GM19467 (cell line): ENCODE data around the gene KRTAP10-5.
"Not testable (repeated sequence)": the region's sequence is repeated elsewhere in the genome, so short reads cannot be mapped to it uniquely, and the experiment has no call there.

Source experiments
- ATAC-seq: cut with Tn5 transposase; IDR thresholded peaks from one replicate; pipeline ENCODE4 v1.9.1; 2021; ENCODE audit warnings: mild to moderate bottlenecking, moderate library complexity; ENCODE audit not compliant: unreplicated experiment

KRTAP10-5 gene

DNA sequence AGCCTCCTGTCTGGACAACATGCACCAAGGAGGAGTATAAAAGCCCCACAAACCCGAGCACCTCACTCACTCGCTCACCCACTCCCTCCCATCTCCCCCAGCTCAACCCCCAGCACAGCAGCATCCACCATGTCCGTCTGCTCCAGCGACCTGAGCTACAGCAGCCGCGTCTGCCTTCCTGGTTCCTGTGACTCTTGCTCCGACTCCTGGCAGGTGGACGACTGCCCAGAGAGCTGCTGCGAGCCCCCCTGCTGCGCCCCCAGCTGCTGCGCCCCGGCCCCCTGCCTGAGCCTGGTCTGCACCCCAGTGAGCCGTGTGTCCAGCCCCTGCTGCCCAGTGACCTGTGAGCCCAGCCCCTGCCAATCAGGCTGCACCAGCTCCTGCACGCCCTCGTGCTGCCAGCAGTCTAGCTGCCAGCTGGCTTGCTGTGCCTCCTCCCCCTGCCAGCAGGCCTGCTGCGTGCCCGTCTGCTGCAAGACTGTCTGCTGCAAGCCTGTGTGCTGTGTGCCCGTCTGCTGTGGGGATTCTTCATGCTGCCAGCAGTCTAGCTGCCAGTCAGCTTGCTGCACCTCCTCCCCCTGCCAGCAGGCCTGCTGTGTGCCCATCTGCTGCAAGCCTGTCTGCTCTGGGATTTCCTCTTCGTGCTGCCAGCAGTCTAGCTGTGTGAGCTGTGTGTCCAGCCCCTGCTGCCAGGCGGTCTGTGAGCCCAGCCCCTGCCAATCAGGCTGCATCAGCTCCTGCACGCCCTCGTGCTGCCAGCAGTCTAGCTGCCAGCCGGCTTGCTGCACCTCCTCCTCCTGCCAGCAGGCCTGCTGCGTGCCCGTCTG lies 6.6 kb downstream of the KRTAP10-5 start, which contains the start of gene KRTAP10-4:
KRTAP10-4 (plus strand) TSS at position 100 of the 827 bp plus-strand sequence; CDS start at position 130, 30 bp downstream.
- ATAC-seq, result not testable (repeated sequence)

DNA sequence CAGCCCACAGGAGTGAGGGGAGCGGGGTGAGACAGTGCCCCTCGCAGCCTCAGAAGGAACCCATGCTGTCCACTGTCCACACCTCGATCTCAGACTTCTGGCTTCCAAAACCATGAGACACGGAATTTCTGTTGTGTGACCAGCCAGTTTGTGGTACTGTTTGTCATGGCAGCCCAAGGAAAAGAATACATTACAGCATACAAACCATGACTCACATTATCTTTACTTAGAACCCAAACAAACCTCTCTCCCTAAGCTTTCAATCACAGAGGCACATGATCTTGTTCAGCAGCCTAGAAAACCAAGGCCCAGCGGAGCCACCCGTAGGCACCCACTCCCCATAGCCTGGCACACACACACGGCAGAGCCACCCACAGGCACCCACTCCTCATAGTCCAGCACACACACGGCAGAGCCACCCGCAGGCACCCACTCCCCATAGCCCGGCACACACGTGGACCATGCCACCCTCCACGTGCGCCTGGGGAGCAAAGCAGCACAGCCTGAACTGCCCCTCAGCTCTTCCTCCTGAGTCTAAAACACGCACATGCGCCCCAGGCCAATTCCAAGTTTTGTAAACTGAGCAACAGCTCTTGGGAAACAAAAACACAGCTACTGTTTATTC lies 7.3 kb downstream of the KRTAP10-5 start:
- ATAC-seq, result no peak

DNA sequence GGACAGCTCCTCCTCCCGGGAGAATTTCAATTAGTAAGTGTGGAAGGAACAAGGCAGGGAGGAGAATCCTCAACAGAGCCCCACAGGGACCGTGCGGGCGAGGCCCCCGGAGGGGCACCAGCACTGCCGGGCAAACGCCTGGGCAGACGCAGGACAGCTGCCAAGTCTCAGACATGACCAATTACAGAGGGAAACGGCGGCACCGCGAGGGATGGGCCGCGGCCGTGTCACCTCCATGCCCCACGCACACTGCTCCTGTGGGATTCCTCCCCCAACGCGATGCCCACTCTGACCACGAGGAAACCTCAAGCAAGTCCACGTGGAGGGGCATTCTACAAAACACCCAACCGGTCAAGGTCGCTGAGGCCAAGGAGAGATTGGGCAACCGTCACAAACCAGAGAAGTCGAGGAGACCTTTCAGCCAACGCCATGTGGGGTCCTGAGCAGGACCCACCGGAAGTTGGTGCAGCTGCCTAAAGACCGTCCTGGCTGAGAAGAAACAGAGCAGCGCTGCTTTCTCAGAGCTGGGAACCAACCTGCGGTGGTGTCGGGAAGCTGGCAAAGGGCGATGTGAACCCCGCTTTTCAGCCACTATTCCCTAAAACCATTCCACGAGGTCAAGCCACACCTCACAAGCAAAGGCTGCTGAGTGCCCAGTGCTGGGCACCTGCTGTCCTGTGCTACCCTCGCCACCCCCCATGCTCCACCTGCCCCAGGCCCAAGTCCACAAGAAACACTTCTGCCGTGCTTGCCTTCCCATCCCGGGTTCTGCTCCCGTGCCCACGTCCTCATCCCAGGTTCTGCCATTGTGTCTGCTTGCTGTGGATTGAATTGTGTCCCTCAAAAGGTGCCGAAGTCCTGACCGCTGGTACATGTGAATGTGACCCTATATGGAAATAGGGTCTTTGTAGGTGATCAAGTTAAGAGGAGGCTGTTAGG lies 8.3 kb downstream of the KRTAP10-5 start:
- no peak for ATAC-seq

DNA sequence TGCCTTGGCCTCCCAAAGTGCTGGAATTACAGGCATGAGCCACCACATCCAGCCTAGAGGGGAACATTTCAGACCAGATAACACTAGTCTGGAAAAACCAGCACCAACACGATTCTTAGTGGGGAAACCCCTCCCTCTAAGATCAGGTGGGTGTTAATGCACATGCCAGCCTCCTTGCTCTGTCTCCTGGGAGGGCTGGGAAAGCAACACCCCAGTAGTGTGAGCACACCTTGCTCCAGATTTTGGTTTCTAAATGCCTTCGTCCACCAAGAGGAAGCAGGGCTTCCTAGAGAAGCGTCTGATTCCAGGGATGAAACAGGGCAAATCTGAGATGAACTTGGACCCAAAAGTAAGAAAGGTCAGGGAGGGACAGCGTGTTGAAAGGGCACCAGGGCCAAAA lies 9.1 kb downstream of the KRTAP10-5 start:
- no peak for ATAC-seq

DNA sequence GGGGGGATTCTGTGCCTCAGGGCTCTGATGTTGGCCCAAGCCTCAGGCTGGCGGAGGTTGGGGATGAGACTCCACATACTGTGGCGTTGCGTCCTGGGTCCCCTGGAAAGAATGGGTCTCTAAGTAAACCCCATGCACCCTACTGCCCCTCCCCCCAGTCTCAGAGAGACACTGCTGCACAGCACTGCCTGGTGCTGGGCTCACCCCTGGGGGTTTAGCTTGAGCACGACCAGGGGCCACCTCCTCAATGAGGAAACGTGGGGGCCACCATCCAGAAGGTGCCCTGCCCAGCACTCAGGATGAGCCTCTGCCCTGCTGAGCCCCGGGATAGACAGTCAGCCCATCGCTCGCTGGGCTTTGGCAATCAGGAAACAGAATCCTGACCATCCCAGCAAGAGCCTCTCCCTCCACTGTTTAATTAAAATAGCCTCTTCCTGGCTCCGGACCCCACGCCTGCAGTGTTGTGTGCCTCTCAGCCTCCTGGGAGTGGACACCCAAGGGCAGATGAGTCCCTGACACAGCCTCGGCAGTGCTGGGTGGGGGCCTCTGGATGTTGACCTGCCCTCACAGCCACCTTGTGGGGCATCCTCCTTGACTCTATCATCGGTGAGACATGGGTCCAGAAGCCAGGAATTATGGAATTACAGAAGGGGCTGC lies 10.4 kb downstream of the KRTAP10-5 start:
- no peak for ATAC-seq

DNA sequence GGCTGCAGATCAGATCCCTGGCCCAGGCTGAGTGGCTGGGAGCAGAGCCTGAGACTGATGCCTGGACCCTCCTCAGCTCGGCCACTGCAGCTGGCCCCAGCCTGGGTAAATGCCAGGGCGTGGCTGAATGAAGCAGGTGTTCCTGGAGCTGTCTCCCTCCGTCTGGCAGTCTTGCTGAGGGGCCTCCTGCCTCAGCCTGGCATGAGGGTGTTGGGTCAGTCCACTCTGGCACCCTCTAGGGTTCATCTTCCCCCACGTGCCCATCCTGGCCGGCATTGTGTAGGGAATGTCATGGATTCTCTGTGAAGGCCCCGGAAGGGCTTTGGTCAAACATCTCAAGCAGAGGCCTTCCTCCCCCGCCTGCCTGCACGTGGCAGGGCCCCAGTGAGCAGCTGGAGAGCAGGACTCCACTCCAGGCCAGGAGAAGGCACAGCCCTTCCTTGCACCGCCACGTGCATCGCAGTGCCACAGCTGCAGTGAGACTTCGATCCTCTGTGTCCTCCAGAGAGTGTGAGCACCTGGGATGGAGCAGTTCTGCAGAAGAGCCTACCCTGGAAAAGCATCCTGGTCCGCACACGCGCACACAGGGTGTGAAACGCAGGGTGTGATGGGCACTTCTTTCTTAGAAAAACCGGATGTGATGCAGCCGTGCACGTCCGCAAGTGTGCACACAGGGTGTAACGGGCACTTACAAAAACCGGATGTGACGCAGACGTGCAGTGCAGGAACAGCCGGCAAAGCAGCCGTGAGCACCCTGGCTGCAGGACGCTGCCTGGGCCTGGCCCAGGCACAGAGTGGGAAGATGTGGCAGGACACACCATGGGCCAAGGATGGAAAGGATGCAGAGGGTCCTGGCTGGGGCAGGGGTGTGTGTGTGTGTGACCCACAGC lies 11.5 kb downstream of the KRTAP10-5 start:
- no peak for ATAC-seq

DNA sequence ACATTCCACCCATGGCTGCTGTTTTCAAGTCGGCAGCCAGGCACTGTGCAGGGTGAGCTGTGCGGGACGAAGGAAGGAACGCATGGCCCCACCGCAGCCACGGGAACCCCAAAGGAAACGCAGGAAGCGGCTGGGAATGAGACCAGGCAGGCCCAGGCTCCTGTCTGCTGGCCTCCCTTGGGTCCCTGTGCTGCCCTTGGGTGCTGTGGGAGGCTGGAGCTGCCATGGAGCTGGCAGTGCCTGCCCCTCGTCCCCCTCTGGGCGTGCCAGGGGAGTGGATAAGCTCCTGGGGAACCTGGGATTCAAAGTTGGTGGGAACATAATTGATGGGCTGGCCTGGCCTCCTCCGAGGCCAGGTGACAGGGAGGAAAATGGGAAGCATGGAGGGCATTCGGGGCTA lies 12.1 kb downstream of the KRTAP10-5 start:
- no peak for ATAC-seq

DNA sequence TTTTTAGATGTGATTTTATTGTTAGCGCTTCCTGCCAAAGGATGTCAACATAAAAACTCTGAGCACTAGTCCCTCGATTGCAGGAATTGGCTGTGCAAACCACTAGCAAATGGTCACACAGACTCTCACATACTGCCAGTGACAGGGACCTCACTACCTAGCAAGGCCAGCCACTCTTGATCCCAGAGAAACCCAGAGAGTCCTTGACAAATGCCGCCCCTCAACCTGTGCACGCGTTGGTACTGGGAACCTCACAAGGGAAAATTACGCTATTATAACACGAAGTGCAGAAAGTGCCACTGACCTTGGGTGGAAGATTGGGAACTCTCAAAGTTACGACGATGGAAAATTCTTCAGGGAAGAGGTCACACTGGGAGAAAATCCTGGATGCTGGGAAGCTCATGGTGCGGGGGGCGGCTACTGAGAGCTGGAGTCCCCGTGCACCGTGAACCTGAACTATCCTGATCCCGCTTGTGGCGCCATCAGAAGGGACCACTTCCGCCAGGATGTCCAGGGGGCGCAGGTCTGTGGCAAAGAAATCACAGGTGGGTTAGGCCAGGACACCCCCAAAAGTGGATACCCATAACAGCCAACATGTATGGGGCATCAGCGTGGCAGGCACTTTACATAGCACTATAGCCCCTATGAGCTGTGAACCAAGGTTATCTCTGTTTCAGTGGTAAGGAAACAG lies 12.8 kb downstream of the KRTAP10-5 start:
- ATAC-seq, result no peak

DNA sequence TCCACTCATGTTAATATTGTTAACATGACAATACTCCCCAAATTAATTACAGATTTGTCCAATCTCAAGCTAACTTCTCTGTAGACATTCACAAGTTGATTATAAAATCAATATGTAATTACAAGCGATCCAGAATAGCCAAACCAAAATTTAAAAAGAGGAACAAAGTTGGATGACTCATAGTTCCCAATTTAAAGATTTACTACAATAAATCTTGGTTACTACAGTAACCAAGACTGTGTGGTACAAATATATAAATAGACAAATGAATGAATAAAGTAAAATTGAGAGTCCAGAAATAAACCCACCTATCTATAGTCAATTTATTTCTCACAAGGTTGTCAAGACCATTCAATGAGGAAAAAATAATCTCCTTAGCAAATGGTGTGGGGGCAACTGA lies 14.0 kb downstream of the KRTAP10-5 start:
- ATAC-seq, result no peak

DNA sequence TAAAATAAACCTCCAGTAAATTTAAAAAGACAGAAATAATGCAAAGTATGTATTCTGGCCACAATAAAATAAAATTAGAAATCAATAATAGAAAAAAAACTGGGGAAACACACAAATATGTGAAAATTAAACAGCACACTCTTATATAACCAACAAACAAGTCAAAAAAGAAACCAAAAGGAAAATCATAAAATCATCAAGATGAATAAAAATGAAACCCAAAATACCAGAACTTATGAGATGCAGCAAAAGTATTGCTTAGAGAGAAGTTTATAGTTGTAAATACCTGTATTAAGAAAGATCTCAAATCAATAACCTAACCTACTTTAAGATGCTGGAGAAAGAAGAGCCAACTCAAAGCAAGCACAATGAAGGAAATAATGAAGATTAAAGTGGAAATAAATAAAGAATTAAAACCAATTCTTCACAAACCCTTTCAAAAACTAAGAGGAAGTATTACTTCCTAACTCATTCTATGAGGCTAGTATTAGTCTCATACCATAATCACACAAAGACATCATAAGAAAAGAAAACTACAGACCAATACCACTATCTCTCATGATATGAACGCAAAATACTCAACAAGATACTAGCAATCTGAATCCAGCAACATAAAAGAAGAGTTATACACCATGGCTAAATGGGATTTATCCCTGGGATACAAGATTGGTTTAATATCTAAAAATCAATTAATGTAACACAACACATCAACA lies 15.4 kb downstream of the KRTAP10-5 start:
- no peak for ATAC-seq

DNA sequence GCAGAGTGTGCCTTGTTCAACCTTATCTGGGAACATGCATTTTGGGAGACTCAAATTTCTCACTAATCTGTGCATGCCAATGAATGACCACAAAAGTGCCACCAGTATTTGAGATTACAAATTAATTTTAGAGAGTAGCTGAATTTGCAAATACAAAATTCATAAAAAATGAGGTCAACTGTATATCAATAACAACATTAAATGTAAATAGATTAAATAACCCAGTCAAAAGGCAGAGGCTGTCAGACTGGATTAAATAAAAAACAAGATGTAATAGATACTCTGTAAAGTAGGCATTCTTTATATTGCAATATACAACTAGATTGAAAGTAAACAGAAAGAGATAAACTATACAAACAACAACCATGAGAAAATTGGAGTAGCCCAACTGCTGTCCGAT lies 16.3 kb downstream of the KRTAP10-5 start:
- no peak for ATAC-seq

DNA sequence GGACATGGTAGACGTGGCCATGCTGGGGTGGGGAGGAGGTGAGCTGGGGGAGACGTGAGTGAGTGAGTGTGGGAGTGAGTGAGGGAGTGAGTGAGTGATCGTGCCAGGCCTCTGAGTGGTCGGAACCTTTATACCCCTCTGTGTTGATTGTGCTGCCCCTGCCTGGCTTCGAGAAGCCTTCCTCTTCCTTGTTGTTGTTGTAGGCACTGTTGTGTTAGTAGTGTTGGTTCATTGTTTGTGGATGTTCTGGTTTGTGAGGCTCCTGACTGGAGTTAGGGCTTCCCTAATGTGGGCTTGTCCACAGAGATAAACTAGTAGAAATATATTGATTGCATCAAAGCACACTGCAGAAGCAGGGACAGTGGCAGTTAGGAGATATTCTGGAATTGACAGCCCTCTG lies 21.7 kb downstream of the KRTAP10-5 start, which contains the start of gene KRTAP10-3:
KRTAP10-3 (minus strand) TSS at position 101 of the 400 bp plus-strand sequence; CDS start at position 21, 80 bp downstream.
- no peak for ATAC-seq

DNA sequence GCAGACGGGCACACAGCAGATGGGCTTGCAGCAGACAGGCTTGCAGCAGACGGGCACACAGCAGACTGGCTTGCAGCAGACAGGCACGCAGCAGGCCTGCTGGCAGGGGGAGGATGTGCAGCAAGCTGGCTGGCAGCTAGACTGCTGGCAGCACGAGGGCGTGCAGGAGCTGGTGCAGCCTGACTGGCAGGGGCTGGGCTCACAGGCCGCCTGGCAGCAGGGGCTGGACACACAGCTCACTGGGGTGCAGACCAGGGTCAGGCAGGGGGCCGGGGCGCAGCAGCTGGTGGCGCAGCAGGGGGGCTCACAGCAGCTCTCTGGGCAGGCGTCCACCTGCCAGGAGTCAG lies 22.1 kb downstream of the KRTAP10-5 start:
- not testable (repeated sequence) for ATAC-seq

DNA sequence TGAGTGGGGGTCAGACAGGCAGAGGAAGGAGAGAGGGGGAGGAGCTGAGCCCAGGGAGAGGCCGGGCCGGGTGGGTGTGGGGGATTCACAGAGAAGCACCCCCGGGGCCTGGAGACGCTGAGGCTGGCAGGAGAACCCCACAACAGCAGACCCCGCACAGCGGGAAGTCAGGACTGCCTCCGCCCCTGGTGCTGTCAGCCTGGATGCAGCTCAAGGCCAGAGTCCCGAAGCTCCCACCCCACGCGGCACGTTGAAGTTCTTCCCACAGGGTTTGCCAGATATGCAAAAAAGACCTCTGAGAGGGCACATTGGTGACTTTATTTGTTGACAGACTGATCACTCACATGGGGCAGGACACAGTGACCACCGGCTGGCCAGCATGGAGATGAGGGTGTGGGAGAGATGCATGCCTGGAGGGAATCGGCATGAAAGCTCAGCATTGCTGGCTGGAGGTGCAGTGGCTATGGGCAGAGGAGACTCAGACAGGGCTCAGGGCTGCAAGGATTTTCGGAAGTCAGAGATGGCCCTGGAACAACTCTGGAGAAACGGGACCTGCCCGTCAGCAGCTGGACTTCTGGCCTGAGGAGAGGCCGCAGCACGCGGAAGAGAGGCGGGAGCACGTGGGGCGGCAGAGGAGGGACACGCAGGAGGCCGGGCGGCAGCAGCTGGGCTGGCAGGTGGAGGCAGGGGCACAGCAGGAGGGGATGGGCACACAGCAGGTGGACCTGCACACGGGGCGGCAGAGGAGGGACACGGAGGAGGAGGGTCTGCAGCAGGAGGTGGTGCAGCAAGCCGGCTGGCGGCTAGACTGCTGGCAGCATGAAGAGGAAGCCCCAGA lies 22.7 kb downstream of the KRTAP10-5 start:
- ATAC-seq, result no peak

DNA sequence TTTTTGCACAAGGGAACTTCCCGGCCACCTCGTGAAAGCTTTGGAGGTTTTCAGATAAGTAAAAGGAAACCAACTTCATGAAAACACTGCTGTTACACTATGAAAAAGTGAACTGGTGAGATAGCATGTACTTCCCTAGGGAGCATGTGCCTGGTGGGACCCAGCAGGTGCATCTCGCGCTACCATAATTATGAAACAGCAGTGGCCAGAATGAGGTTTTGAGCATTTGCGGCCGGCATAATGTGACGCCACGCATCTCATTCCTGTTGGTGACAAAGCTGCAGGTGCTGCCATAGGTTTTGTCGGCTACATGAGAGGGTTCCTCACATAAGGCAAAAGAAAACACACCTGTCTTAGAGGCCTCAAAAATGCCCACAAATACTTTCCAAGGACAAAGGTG lies 23.5 kb downstream of the KRTAP10-5 start:
- ATAC-seq, result no peak

DNA sequence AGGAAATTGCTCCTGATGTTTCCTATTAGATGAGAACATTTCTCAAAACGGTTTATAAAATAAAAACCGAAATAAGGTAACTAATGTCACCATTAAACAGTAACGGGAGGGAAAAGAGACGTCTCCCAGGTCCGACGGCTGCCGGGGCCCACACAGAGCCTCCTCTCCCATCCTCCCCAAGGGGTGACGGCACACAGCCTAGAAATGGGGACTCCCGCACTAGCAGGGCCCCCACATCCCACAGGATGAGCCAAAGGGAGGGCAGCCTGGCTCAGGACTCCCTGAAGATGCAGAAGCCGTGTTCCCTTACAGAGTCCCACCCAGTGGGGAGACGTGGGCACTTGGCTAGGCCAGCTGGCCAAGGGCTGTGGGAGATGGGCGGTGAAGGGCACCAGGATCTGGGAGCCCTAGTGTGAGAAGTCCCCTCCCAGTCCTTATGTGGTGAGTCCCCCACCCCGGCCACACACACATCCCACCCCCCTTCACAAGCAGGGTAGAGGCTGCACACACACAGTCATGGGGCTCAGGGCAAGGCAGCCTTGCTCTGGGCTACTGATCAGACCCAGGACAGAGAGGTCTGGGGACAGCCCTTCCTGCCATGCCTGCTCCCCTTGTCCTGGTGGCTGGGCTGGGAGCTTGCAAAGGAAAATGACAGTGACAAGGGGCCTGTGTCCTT lies 25.1 kb downstream of the KRTAP10-5 start:
- no peak for ATAC-seq

DNA sequence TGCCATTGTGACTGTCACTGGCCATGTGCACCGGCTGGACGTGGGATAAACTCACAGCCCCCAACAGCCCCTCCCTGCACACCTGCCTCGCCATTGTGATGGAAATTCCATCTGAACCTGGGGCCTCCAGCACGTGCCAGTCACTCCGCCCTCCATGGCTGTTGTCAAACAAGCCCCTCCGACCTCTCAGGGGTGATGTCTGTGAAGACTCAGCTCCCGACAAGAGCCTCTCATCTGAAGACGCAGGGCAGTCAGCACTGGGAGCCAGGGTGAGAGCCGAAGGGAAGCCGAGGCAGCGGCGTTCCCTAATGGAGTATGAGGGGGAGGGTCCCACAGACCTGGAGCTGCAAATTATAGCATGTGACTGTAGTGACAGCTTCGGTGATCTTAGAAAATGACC lies 27.7 kb downstream of the KRTAP10-5 start:
- ATAC-seq, result no peak
